Measurements from ENCODE around the gene EYS.

Gene EYS

DNA sequence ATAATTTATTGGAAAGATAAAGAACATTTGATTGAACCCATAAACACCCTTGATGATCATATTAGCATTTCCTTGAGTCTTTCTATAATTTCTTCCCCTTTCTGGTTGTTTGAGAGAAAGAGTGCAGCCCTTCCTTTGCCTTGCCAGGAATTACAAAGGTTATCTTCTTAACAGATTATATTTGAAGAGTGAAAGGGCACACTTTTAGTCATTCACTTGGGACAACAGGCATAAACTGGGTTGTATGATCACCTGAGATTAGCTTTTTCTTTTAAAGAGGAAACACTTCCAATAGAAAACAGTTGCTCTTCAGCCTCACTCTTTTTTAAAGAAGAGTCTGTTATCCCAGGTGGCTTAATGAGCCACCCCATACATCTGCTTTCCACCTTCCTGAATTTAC is 1776.2 kb downstream of the EYS start:
- CTCF ChIA-PET: no interaction called here
- H3K27me3 Mint-ChIP-seq: no peaks in the 10 kb centered on the region
- H3K9me3 Mint-ChIP-seq: no peaks in the 10 kb centered on the region
- H3K36me3 Mint-ChIP-seq: no peaks in the 10 kb centered on the region
- H3K27ac Mint-ChIP-seq: no peak overlapping the region
- DNase-seq: no peak
- H3K4me1 Mint-ChIP-seq: no peaks in the 10 kb centered on the region
- no peak overlapping the region for H3K4me3 Mint-ChIP-seq

GRCh38 chr6:63929111-63929510 is 1777.9 kb downstream of the EYS start:
- Mint-ChIP-seq H3K36me3 (no peaks in the 10 kb centered on the region), H3K4me3 (no peak overlapping the region), H3K27me3 (no peaks in the 10 kb centered on the region), H3K27ac (no peak overlapping the region), H3K4me1 (no peaks in the 10 kb centered on the region), H3K9me3 (no peaks in the 10 kb centered on the region)
- CTCF ChIA-PET: no interaction called here
- DNase-seq: no peak

GRCh38 chr6:63928613-63929012 is 1778.4 kb downstream of the EYS start:
- no peak for DNase-seq
- CTCF ChIA-PET: no interaction called here
- H3K36me3 Mint-ChIP-seq: no peaks in the 10 kb centered on the region
- no peaks in the 10 kb centered on the region for H3K27me3 Mint-ChIP-seq
- no peak overlapping the region for H3K27ac Mint-ChIP-seq
- H3K4me3 Mint-ChIP-seq: no peak overlapping the region
- H3K4me1 Mint-ChIP-seq: no peaks in the 10 kb centered on the region
- H3K9me3 Mint-ChIP-seq: no peaks in the 10 kb centered on the region

- H3K27ac Mint-ChIP-seq: no peak overlapping the region
- H3K27me3 Mint-ChIP-seq: no peaks in the 10 kb centered on the region
- no peaks in the 10 kb centered on the region for H3K36me3 Mint-ChIP-seq
- no peak overlapping the region for H3K4me3 Mint-ChIP-seq
- no peaks in the 10 kb centered on the region for H3K9me3 Mint-ChIP-seq
- DNase-seq: no peak
- CTCF ChIA-PET: interaction anchor here (0.9 kb wide), 1 partner anchor 404 kb away, joined by 3 read pairs; no protein-coding TSS in a partner anchor
- H3K4me1 Mint-ChIP-seq: no peaks in the 10 kb centered on the region
Observed at GRCh38 chr6:63926950-63927927, 1779.8 kb downstream of the EYS start.

- no peaks in the 10 kb centered on the region for H3K36me3 Mint-ChIP-seq
- no peak overlapping the region for H3K27ac Mint-ChIP-seq
- H3K27me3 Mint-ChIP-seq: no peaks in the 10 kb centered on the region
- H3K4me3 Mint-ChIP-seq: no peak overlapping the region
- DNase-seq: no peak
- CTCF ChIA-PET: interaction anchor here (0.9 kb wide), 1 partner anchor 404 kb away, joined by 3 read pairs; no protein-coding TSS in a partner anchor
- H3K4me1 Mint-ChIP-seq: no peaks in the 10 kb centered on the region
- H3K9me3 Mint-ChIP-seq: no peaks in the 10 kb centered on the region
Observed at GRCh38 chr6:63926258-63926780, 1780.7 kb downstream of the EYS start.

DNA sequence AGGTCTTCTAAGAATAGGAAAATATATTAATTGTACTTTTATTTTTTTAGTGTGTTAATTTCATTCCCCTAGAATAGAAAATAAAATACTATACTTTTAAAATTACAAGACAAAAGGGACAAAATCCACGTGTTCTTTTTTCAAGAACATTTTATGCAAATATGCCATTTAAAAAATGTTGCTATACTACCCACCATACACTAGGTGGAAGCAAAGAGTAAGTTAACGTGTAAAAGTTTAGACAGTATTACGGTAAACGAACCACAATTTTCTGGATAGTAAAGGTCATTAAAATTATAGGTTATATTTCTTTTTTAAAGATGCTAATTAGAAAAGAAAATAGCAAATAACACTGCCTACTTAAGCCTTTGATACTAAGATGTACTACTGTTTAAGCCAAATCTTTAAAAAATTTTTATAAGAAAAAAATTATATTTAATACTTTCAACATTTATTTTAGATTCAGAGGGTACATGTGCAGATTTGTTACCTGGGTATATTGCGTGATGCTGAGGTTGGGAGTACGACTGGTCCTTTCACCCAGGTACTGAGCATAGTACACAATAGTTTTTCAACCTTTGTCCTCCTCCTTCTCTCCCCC is 1783.8 kb downstream of the EYS start:
- no peak overlapping the region for H3K4me3 Mint-ChIP-seq
- CTCF ChIA-PET: interaction anchor here (0.6 to 1.2 kb wide), 2 partner anchors 293 to 407 kb away, joined by 3 to 4 read pairs; no protein-coding TSS in a partner anchor
- no peaks in the 10 kb centered on the region for H3K27me3 Mint-ChIP-seq
- no peaks in the 10 kb centered on the region for H3K4me1 Mint-ChIP-seq
- H3K36me3 Mint-ChIP-seq: no peaks in the 10 kb centered on the region
- DNase-seq: no peak
- no peaks in the 10 kb centered on the region for H3K9me3 Mint-ChIP-seq
- no peak overlapping the region for H3K27ac Mint-ChIP-seq

DNA sequence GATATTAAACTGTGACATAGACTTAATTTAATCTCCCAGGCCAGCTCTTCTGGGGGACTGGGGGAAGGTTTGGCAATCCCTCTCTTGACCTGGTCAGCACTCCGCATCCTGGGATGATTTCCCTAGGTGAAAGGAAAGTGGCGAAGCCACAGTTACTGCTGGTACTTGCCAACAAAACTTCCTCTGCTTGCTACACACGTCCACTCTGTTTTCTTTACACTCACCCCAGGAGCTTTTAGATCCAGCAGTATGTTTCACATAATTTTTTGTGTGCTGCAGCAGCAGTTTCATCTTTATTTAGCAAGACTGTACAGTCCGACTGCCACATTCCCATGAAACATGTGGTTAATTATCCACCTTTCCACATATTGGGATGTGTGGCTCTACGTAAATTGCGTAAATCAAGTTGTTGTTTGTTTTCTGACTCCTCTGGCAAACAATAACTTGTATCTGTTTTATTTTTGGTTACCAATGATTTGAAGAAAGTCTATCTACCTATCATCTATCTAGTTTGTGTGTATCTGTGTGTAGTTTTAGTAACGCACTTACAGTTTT is 1787.4 kb downstream of the EYS start:
- Mint-ChIP-seq H3K27ac (no peak overlapping the region), H3K4me1 (no peaks in the 10 kb centered on the region), H3K36me3 (no peaks in the 10 kb centered on the region), H3K9me3 (no peaks in the 10 kb centered on the region), H3K27me3 (no peaks in the 10 kb centered on the region), H3K4me3 (no peak overlapping the region)
- CTCF ChIA-PET: no interaction called here
- DNase-seq: no peak

DNA sequence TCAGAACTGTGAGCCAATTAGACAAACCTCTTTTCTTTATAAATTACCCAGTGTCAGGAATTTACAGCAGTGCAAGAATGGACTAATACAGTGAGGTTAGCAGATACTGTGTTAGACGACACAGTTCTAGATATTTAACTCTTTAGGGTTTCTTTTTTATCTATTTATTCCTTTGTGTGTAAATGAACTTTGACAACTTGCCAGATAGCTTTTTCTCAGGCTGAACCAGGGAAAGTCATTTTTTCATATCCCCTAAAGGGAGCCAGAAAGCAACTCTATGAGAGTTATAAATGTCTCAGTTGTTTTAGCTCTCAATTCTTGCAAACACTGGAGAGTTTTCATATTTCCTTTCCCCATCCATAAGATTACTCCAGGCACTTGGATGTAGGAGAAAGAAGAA is 1794.1 kb downstream of the EYS start:
- CTCF ChIA-PET: no interaction called here
- Mint-ChIP-seq H3K27ac (no peak overlapping the region), H3K27me3 (no peaks in the 10 kb centered on the region), H3K36me3 (no peaks in the 10 kb centered on the region), H3K9me3 (no peaks in the 10 kb centered on the region), H3K4me1 (no peaks in the 10 kb centered on the region), H3K4me3 (no peak overlapping the region)
- no peak for DNase-seq

- H3K4me1 Mint-ChIP-seq: no peaks in the 10 kb centered on the region
- H3K27me3 Mint-ChIP-seq: no peaks in the 10 kb centered on the region
- no peaks in the 10 kb centered on the region for H3K36me3 Mint-ChIP-seq
Observed at GRCh38 chr6:63910863-63911551, 1796.0 kb downstream of the EYS start.

GRCh38 chr6:63904650-63905248 is 1802.3 kb downstream of the EYS start:
- no peaks in the 10 kb centered on the region for H3K27me3 Mint-ChIP-seq
- no peaks in the 10 kb centered on the region for H3K36me3 Mint-ChIP-seq
- CTCF ChIA-PET: no interaction called here
- no peak for DNase-seq
- H3K27ac Mint-ChIP-seq: no peak overlapping the region
- no peaks in the 10 kb centered on the region for H3K9me3 Mint-ChIP-seq
- no peak overlapping the region for H3K4me3 Mint-ChIP-seq
- H3K4me1 Mint-ChIP-seq: peaks cover 2% of the 10 kb centered on the region

More at GRCh38 chr6:63910863-63911551, 1796.0 kb downstream of the EYS start:
- no peaks in the 10 kb centered on the region for H3K9me3 Mint-ChIP-seq
- H3K4me3 Mint-ChIP-seq: no peak overlapping the region
- DNase-seq: no peak
- CTCF ChIA-PET: no interaction called here
- no peak overlapping the region for H3K27ac Mint-ChIP-seq

- Mint-ChIP-seq H3K27ac (no peak overlapping the region), H3K4me3 (no peak overlapping the region), H3K27me3 (no peaks in the 10 kb centered on the region), H3K36me3 (no peaks in the 10 kb centered on the region), H3K4me1 (no peaks in the 10 kb centered on the region), H3K9me3 (no peaks in the 10 kb centered on the region)
- DNase-seq: no peak
- CTCF ChIA-PET: no interaction called here
Observed at GRCh38 chr6:63899550-63899949, 1807.5 kb downstream of the EYS start.

DNA sequence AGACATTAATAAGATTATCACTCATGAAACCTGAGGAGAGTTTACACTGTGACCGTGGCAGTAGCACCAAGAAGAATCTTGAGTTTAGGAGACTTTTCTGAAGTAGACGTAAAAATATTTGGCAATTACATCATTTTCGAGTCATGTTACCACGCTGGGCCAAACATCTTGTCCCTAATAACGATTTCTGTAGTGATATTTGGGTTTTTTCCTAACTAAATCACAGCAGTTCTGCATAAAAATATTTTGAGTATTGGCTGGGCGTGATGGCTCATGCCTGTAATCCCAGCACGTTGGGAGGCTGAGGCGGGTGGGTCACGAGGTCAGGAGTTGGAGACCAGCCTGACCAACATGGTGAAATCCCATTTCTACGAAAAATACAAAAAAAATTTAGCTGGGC is 1809.1 kb downstream of the EYS start:
- CTCF ChIA-PET: no interaction called here
- H3K4me3 Mint-ChIP-seq: no peak overlapping the region
- no peaks in the 10 kb centered on the region for H3K9me3 Mint-ChIP-seq

GRCh38 chr6:63897459-63897858 is 1809.6 kb downstream of the EYS start:
- no peaks in the 10 kb centered on the region for H3K27me3 Mint-ChIP-seq
- no peak for DNase-seq
- no peaks in the 10 kb centered on the region for H3K4me1 Mint-ChIP-seq
- no peak overlapping the region for H3K4me3 Mint-ChIP-seq
- CTCF ChIA-PET: no interaction called here
- H3K36me3 Mint-ChIP-seq: no peaks in the 10 kb centered on the region
- H3K27ac Mint-ChIP-seq: no peak overlapping the region
- H3K9me3 Mint-ChIP-seq: no peaks in the 10 kb centered on the region

More for the DNA sequence above, 1809.1 kb downstream of the EYS start:
- Mint-ChIP-seq H3K27me3 (no peaks in the 10 kb centered on the region), H3K36me3 (no peaks in the 10 kb centered on the region), H3K27ac (no peak overlapping the region), H3K4me1 (no peaks in the 10 kb centered on the region)
- DNase-seq: no peak

- CTCF ChIA-PET: no interaction called here
- H3K27ac Mint-ChIP-seq: no peak overlapping the region
- H3K4me1 Mint-ChIP-seq: no peaks in the 10 kb centered on the region
- H3K27me3 Mint-ChIP-seq: no peaks in the 10 kb centered on the region
- no peaks in the 10 kb centered on the region for H3K9me3 Mint-ChIP-seq
- H3K4me3 Mint-ChIP-seq: no peak overlapping the region
- H3K36me3 Mint-ChIP-seq: no peaks in the 10 kb centered on the region
- DNase-seq: no peak
Observed at GRCh38 chr6:63888416-63888815, 1818.6 kb downstream of the EYS start.

Data from activated naive CD4-positive, alpha-beta T cell treated with anti-CD3 and anti-CD28 coated beads, Interleukin-2, amount 10 ng/mL, durations not matched to agents 7 days and 5 days (primary cell).